Activated CD4-positive, CD25-positive, alpha-beta regulatory T cell treated with anti-CD3 and anti-CD28 coated beads, Interleukin-2, amount 50 U/mL, for 16 hours (primary cell): Measurements from ENCODE around the gene FAM53A.
"Not testable (repeated sequence)": the region's sequence is repeated elsewhere in the genome, so short reads cannot be mapped to it uniquely, and the experiment has no call there.

Experiments
- DNase-seq: peaks from one replicate; pipeline ENCODE4 v3.0.0-alpha.2; 2020; ENCODE audit warnings: low read depth, low spot score

The FAM53A gene

GRCh38 chr4:1622956-1623355 is 61.2 kb downstream of the FAM53A start:
- DNase-seq: no peak

GRCh38 chr4:1622238-1622637 is 61.9 kb downstream of the FAM53A start:
- DNase-seq: no peak

- DNase-seq: no peak
These were observed 62.6 kb downstream of the FAM53A start for GRCh38 chr4:1621526-1621925.

GRCh38 chr4:1619151-1619672 is 64.9 kb downstream of the FAM53A start:
- no peak for DNase-seq

GRCh38 chr4:1618438-1618837 is 65.7 kb downstream of the FAM53A start:
- no peak for DNase-seq

- DNase-seq: no peak
These were observed 67.6 kb downstream of the FAM53A start for GRCh38 chr4:1616557-1616930.

GRCh38 chr4:1615786-1616556 is 68.1 kb downstream of the FAM53A start:
- no peak for DNase-seq

GRCh38 chr4:1614854-1615595 is 69.1 kb downstream of the FAM53A start:
- DNase-seq: no peak

- DNase-seq: no peak
These were observed 69.6 kb downstream of the FAM53A start for GRCh38 chr4:1614502-1614853.

- DNase-seq: no peak
These were observed 70.1 kb downstream of the FAM53A start for GRCh38 chr4:1614049-1614448.

GRCh38 chr4:1613099-1613495 is 71.0 kb downstream of the FAM53A start:
- no peak for DNase-seq

GRCh38 chr4:1612278-1613098 is 71.6 kb downstream of the FAM53A start:
- DNase-seq: no peak

- DNase-seq: no peak
These were observed 72.6 kb downstream of the FAM53A start for GRCh38 chr4:1611501-1611870.

- DNase-seq: no peak
These were observed 73.2 kb downstream of the FAM53A start for GRCh38 chr4:1610791-1611500.

GRCh38 chr4:1609901-1610790 is 74.0 kb downstream of the FAM53A start:
- no peak for DNase-seq

- no peak for DNase-seq
These were observed 75.2 kb downstream of the FAM53A start for GRCh38 chr4:1608821-1609500.

- DNase-seq: no peak
These were observed 75.8 kb downstream of the FAM53A start for GRCh38 chr4:1608196-1608820.

- not testable (repeated sequence) for DNase-seq
These were observed 76.5 kb downstream of the FAM53A start for GRCh38 chr4:1607436-1608195.

GRCh38 chr4:1604706-1605205 is 79.4 kb downstream of the FAM53A start:
- no peak for DNase-seq
